Glutamatergic neuron (in vitro differentiated cells): ENCODE data around the gene CES4A. TPM values are rescaled to one million over a fixed set of nuclear protein-coding genes. Genes with fewer than 3 reads are reported as not detected.
"Not testable (repeated sequence)": the region's sequence is repeated elsewhere in the genome, so short reads cannot be mapped to it uniquely, and the experiment has no call there.

Experiments
- DNase-seq: peaks from one replicate; pipeline ENCODE4 v3.0.0; 2022
- H3K27ac Mint-ChIP-seq: one replicate; pipeline ENCODE4 v1.8.0; 2020; ENCODE audit warnings: mild to moderate bottlenecking, mixed read lengths, inconsistent platforms; ENCODE audit not compliant: unreplicated experiment
- H3K27me3 Mint-ChIP-seq: one replicate; pipeline ENCODE4 v1.8.0; 2020; ENCODE audit warnings: mild to moderate bottlenecking, moderate library complexity, mixed read lengths, inconsistent platforms; ENCODE audit not compliant: unreplicated experiment
- H3K36me3 Mint-ChIP-seq: one replicate; pipeline ENCODE4 v1.8.0; 2020; ENCODE audit warnings: mild to moderate bottlenecking, mixed read lengths, inconsistent platforms; ENCODE audit not compliant: unreplicated experiment
- H3K4me1 Mint-ChIP-seq: one replicate; pipeline ENCODE4 v1.8.0; 2020; ENCODE audit warnings: mild to moderate bottlenecking, low read depth, mixed read lengths, inconsistent platforms; ENCODE audit not compliant: unreplicated experiment
- H3K4me3 Mint-ChIP-seq: one replicate; pipeline ENCODE4 v1.8.0; 2020; ENCODE audit warnings: mild to moderate bottlenecking, mixed read lengths, inconsistent platforms; ENCODE audit not compliant: unreplicated experiment
- H3K9me3 Mint-ChIP-seq: one replicate; pipeline ENCODE4 v1.8.0; 2020; ENCODE audit warnings: mild to moderate bottlenecking, moderate library complexity, mixed read lengths, inconsistent platforms; ENCODE audit not compliant: unreplicated experiment
- CTCF ChIP-seq: fragments of 200-600 bp; sonication (generic); IDR thresholded peaks from one replicate; pipeline ENCODE4 v1.5.0; 2021; ENCODE audit not compliant: partially characterized antibody, unreplicated experiment
- total RNA-seq: library from RNA; stranded (reverse); fragmentation: NEBNext Ultra II Directional; extraction: Animal tissue kit (Norgen Biotek cat#: 25700); gene quantifications from one replicate; pipeline ENCODE4 v1.2.1, GENCODE V29; 2021; ENCODE audit not compliant: unreplicated experiment

Gene CES4A
- total RNA-seq, 1 donor from 2014 or later: 3.6 TPM

GRCh38 chr16:66944054-66944441 is 44.3 kb upstream of the CES4A start:
- no peak for TF ChIP-seq CTCF

GRCh38 chr16:66944971-66945370 is 43.4 kb upstream of the CES4A start:
- not testable (repeated sequence) for H3K4me3 Mint-ChIP-seq, H3K27me3 Mint-ChIP-seq, H3K36me3 Mint-ChIP-seq, DNase-seq, H3K27ac Mint-ChIP-seq, H3K4me1 Mint-ChIP-seq, H3K9me3 Mint-ChIP-seq

More at GRCh38 chr16:66944054-66944441, 44.3 kb upstream of the CES4A start:
- DNase-seq: no peak
- peaks cover 4% of the 10 kb centered on the region for H3K27me3 Mint-ChIP-seq
- H3K36me3 Mint-ChIP-seq: no peaks in the 10 kb centered on the region
- peaks cover 6% of the 10 kb centered on the region for H3K4me1 Mint-ChIP-seq
- no peak overlapping the region for H3K4me3 Mint-ChIP-seq
- H3K27ac Mint-ChIP-seq: no peak overlapping the region
- peaks cover 1% of the 10 kb centered on the region for H3K9me3 Mint-ChIP-seq

- Mint-ChIP-seq H3K4me1 (peaks cover 8% of the 10 kb centered on the region), H3K9me3 (peaks cover 2% of the 10 kb centered on the region), H3K27me3 (peaks cover 4% of the 10 kb centered on the region), H3K4me3 (no peak overlapping the region), H3K27ac (no peak overlapping the region), H3K36me3 (no peaks in the 10 kb centered on the region)
- DNase-seq: no peak
- no peak for TF ChIP-seq CTCF
These were observed 42.5 kb upstream of the CES4A start for GRCh38 chr16:66945939-66946338.

GRCh38 chr16:66946541-66946940 is 41.8 kb upstream of the CES4A start:
- H3K27ac Mint-ChIP-seq: no peak overlapping the region
- peaks cover 4% of the 10 kb centered on the region for H3K27me3 Mint-ChIP-seq
- peaks cover 2% of the 10 kb centered on the region for H3K9me3 Mint-ChIP-seq
- TF ChIP-seq CTCF: no peak
- DNase-seq: no peak
- no peaks in the 10 kb centered on the region for H3K36me3 Mint-ChIP-seq
- peaks cover 8% of the 10 kb centered on the region for H3K4me1 Mint-ChIP-seq
- H3K4me3 Mint-ChIP-seq: peak overlapping the region; percentile 4

GRCh38 chr16:66946974-66947301 is 41.5 kb upstream of the CES4A start:
- peak overlapping the region; percentile 4 for H3K4me3 Mint-ChIP-seq
- peaks cover 8% of the 10 kb centered on the region for H3K4me1 Mint-ChIP-seq
- no peak overlapping the region for H3K27ac Mint-ChIP-seq
- peaks cover 5% of the 10 kb centered on the region for H3K9me3 Mint-ChIP-seq
- no peaks in the 10 kb centered on the region for H3K36me3 Mint-ChIP-seq
- H3K27me3 Mint-ChIP-seq: peaks cover 4% of the 10 kb centered on the region
- TF ChIP-seq CTCF: no peak
- no peak for DNase-seq
